Measurements from ENCODE around the gene USP16.

USP16 gene

GRCh38 chr21:29033871-29034270 is 9.4 kb downstream of the USP16 start:
- Mint-ChIP-seq H3K36me3 (ENCODE audit: low read depth) (peaks cover 59% of the 10 kb centered on the region), H3K9me3 (no peaks in the 10 kb centered on the region), H3K4me1 (peaks cover 6% of the 10 kb centered on the region), H3K27me3 (ENCODE audit: low read depth) (no peaks in the 10 kb centered on the region), H3K27ac (peak overlapping the region; percentile 22 to 87 (median 73)), H3K4me3 (peak overlapping the region in 1 of 3 experiments; percentile 1)
- no peak for TF ChIP-seq CTCF (IDR thresholded peaks at IDR 0.05; ENCODE audit: unreplicated experiment in 3 of 3)

- TF ChIP-seq CTCF (IDR thresholded peaks at IDR 0.05; ENCODE audit: unreplicated experiment in 3 of 3), result no peak
- Mint-ChIP-seq H3K4me1 (peaks cover 6% of the 10 kb centered on the region), H3K36me3 (ENCODE audit: low read depth) (peaks cover 57% of the 10 kb centered on the region), H3K27me3 (ENCODE audit: low read depth) (no peaks in the 10 kb centered on the region), H3K9me3 (no peaks in the 10 kb centered on the region), H3K4me3 (no peak overlapping the region), H3K27ac (peak overlapping the region in 1 of 3 experiments; percentile 76)
Observed at GRCh38 chr21:29034678-29035077, 10.2 kb downstream of the USP16 start.

GRCh38 chr21:29052224-29052623 is 27.8 kb downstream of the USP16 start:
- Mint-ChIP-seq H3K9me3 (no peaks in the 10 kb centered on the region), H3K4me1 (no peaks in the 10 kb centered on the region), H3K27ac (no peak overlapping the region), H3K36me3 (ENCODE audit: low read depth) (peaks cover 40% of the 10 kb centered on the region), H3K4me3 (no peak overlapping the region), H3K27me3 (ENCODE audit: low read depth) (no peaks in the 10 kb centered on the region)
- TF ChIP-seq CTCF (IDR thresholded peaks at IDR 0.05; ENCODE audit: unreplicated experiment in 3 of 3), result no peak

GRCh38 chr21:29053011-29053553 is 28.6 kb downstream of the USP16 start:
- peaks cover 36% of the 10 kb centered on the region for H3K36me3 Mint-ChIP-seq (ENCODE audit: low read depth)
- no peaks in the 10 kb centered on the region for H3K27me3 Mint-ChIP-seq (ENCODE audit: low read depth)
- no peaks in the 10 kb centered on the region for H3K4me1 Mint-ChIP-seq
- no peak overlapping the region for H3K27ac Mint-ChIP-seq
- no peak for TF ChIP-seq CTCF (IDR thresholded peaks at IDR 0.05; ENCODE audit: unreplicated experiment in 3 of 3)
- no peak overlapping the region for H3K4me3 Mint-ChIP-seq
- no peaks in the 10 kb centered on the region for H3K9me3 Mint-ChIP-seq

GRCh38 chr21:29053656-29054055 is 29.2 kb downstream of the USP16 start:
- Mint-ChIP-seq H3K9me3 (no peaks in the 10 kb centered on the region), H3K36me3 (ENCODE audit: low read depth) (peaks cover 34% of the 10 kb centered on the region), H3K27me3 (ENCODE audit: low read depth) (no peaks in the 10 kb centered on the region), H3K27ac (no peak overlapping the region), H3K4me3 (no peak overlapping the region), H3K4me1 (no peaks in the 10 kb centered on the region)
- TF ChIP-seq CTCF (IDR thresholded peaks at IDR 0.05; ENCODE audit: unreplicated experiment in 3 of 3), result no peak

GRCh38 chr21:29055080-29055479 is 30.6 kb downstream of the USP16 start:
- Mint-ChIP-seq H3K4me1 (no peaks in the 10 kb centered on the region), H3K27ac (no peak overlapping the region), H3K27me3 (ENCODE audit: low read depth) (no peaks in the 10 kb centered on the region)

More at GRCh38 chr21:29055080-29055479, 30.6 kb downstream of the USP16 start:
- H3K4me3 Mint-ChIP-seq, result no peak overlapping the region
- peaks cover 35% of the 10 kb centered on the region for H3K36me3 Mint-ChIP-seq (ENCODE audit: low read depth)
- H3K9me3 Mint-ChIP-seq, result no peaks in the 10 kb centered on the region
- no peak for TF ChIP-seq CTCF (IDR thresholded peaks at IDR 0.05; ENCODE audit: unreplicated experiment in 3 of 3)

Data from nephron (organoid).